Neural cell (in vitro differentiated cells): Measurements from ENCODE around the gene RNF227. TPM values are rescaled to one million over a fixed set of nuclear protein-coding genes. Genes with fewer than 3 reads are reported as not detected.

Source experiments
- H2AFZ ChIP-seq: fragments of 200-600, 300-800 bp; sonication (generic), shearing (Covaris generic); 2 replicates; pipeline ENCODE4 v1.6.0; 2014; ENCODE audit warnings: low read depth, mild to moderate bottlenecking, antibody characterized with exemption, low read length, moderate library complexity
- H3F3A ChIP-seq: fragments of 200-600 bp; shearing (Covaris generic); 2 replicates; pipeline ENCODE4 v1.6.1; 2016; ENCODE audit warnings: mild to moderate bottlenecking, moderate library complexity, mixed read lengths, antibody characterized with exemption, low read length; ENCODE audit not compliant: insufficient read depth, poor library complexity, severe bottlenecking
- H3K27ac ChIP-seq: fragments of 200-600, 300-800 bp; sonication (generic), shearing (Covaris generic); 2 replicates; pipeline ENCODE4 v1.5.1; 2014; ENCODE audit warnings: mild to moderate bottlenecking, low read length, moderate library complexity
- H3K27me3 ChIP-seq: fragments of 300-800, 200-600 bp; sonication (generic), shearing (Covaris generic); 2 replicates; pipeline ENCODE4 v1.6.0; 2014; ENCODE audit warnings: mild to moderate bottlenecking, low read depth, low read length, moderate library complexity; ENCODE audit not compliant: insufficient read depth
- H3K36me3 ChIP-seq: fragments of 300-800, 200-600 bp; sonication (generic), shearing (Covaris generic); 2 replicates; pipeline ENCODE4 v1.5.1; 2014; ENCODE audit warnings: mild to moderate bottlenecking, antibody characterized with exemption, low read length, moderate library complexity; ENCODE audit not compliant: insufficient read depth
- H3K4me2 ChIP-seq: fragments of 300-800, 200-600 bp; sonication (generic), shearing (Covaris generic); 2 replicates; pipeline ENCODE4 v1.6.0; 2014; ENCODE audit warnings: mild to moderate bottlenecking, low read length
- H3K4me3 ChIP-seq: fragments of 300-800, 200-600 bp; sonication (generic), shearing (Covaris generic); 2 replicates; pipeline ENCODE4 v1.5.1; 2014; ENCODE audit warnings: mild to moderate bottlenecking, low read length, moderate library complexity
- H3K79me2 ChIP-seq: fragments of 200-600 bp; shearing (Covaris generic); replicated peaks from 2 replicates; pipeline ENCODE4 v1.6.0; 2014; ENCODE audit warnings: mild to moderate bottlenecking, low read length, moderate library complexity; ENCODE audit not compliant: insufficient read depth
- H3K9ac ChIP-seq: fragments of 300-800, 200-600 bp; sonication (generic), shearing (Covaris generic); 2 replicates; pipeline ENCODE4 v1.6.1; 2016; ENCODE audit warnings: mild to moderate bottlenecking, low read length, mixed read lengths
- H3K9me2 ChIP-seq: fragments of 200-600 bp; shearing (Covaris generic); 2 replicates; pipeline ENCODE4 v1.6.1; 2016; ENCODE audit warnings: mild to moderate bottlenecking, low read length, mixed read lengths; ENCODE audit not compliant: insufficient read depth
- H3K9me3 ChIP-seq: fragments of 200-600, 300-800 bp; sonication (generic), shearing (Covaris generic); 2 replicates; pipeline ENCODE4 v1.6.1; 2016; ENCODE audit warnings: mild to moderate bottlenecking, mixed run types, low read length, moderate library complexity, mixed read lengths
- H4K20me1 ChIP-seq: fragments of 200-600 bp; shearing (Covaris generic); 2 replicates; pipeline ENCODE4 v1.6.1; 2016; ENCODE audit warnings: mild to moderate bottlenecking, mixed run types; ENCODE audit not compliant: insufficient read depth
- CTCF ChIP-seq: fragments of 450-650 bp; IDR thresholded peaks from 2 replicates; pipeline ENCODE4 v1.5.1; 2014; ENCODE audit warnings: antibody characterized with exemption, mild to moderate bottlenecking, moderate library complexity; ENCODE audit not compliant: poor library complexity, severe bottlenecking
- EP300 ChIP-seq: fragments of 450-650 bp; conservative IDR thresholded peaks from 2 replicates; pipeline ENCODE4 v1.6.1; 2014; ENCODE audit warnings: antibody characterized with exemption, mild to moderate bottlenecking, moderate library complexity; ENCODE audit not compliant: poor library complexity, severe bottlenecking
- EZH2 ChIP-seq: fragments of 200-600, 300-800 bp; shearing (Covaris generic), sonication (generic); IDR thresholded peaks from 2 replicates; pipeline ENCODE4 v1.6.1; 2014; ENCODE audit warnings: antibody characterized with exemption, low read length, borderline replicate concordance, mild to moderate bottlenecking; ENCODE audit not compliant: insufficient read depth, poor library complexity, severe bottlenecking
- MXI1 ChIP-seq: fragments of 450-650 bp; conservative IDR thresholded peaks from 2 replicates; pipeline ENCODE4 v1.6.1; 2014; ENCODE audit warnings: antibody characterized with exemption, mild to moderate bottlenecking; ENCODE audit not compliant: poor library complexity, severe bottlenecking
- POLR2AphosphoS5 ChIP-seq: IDR thresholded peaks from 2 replicates; pipeline ENCODE4 v1.6.1; 2012
- RAD21 ChIP-seq: fragments of 450-650 bp; conservative IDR thresholded peaks from 2 replicates; pipeline ENCODE4 v1.6.1; 2014; ENCODE audit warnings: antibody characterized with exemption, mild to moderate bottlenecking, moderate library complexity
- REST ChIP-seq: IDR thresholded peaks from 2 replicates; pipeline ENCODE4 v1.6.1; 2012; ENCODE audit warnings: borderline replicate concordance
- SMC3 ChIP-seq: fragments of 450-650 bp; conservative IDR thresholded peaks from 2 replicates; pipeline ENCODE4 v1.6.1; 2014; ENCODE audit warnings: antibody characterized with exemption, mild to moderate bottlenecking, moderate library complexity; ENCODE audit not compliant: poor library complexity
- TAF1 ChIP-seq: IDR thresholded peaks from 2 replicates; pipeline ENCODE4 v1.6.1; 2012; ENCODE audit warnings: low read depth
- polyA plus RNA-seq: library from polyadenylated mRNA; depleted of rRNA; stranded (reverse); fragments of >200 nt; gene quantifications from 2 replicates; pipeline ENCODE4 v1.2.3, GENCODE V29; 2014

RNF227 gene
- polyA plus RNA-seq, 1 donor from 2014 or later: 69.9 TPM

- Histone ChIP-seq H3K36me3 (peaks cover 4% of the 10 kb centered on the region), H4K20me1 (peaks cover 6% of the 10 kb centered on the region), H3K4me2 (no peak overlapping the region), H3F3A (no peaks in the 10 kb centered on the region), H3K9me2 (no peaks in the 10 kb centered on the region), H3K9ac (no peak overlapping the region), H3K9me3 (no peaks in the 10 kb centered on the region), H3K79me2 (no peaks in the 10 kb centered on the region), H3K27ac (no peak overlapping the region), H3K4me3 (no peak overlapping the region), H3K27me3 (no peaks in the 10 kb centered on the region), H2AFZ (no peak overlapping the region)
- no peak for TF ChIP-seq TAF1
- no peak for TF ChIP-seq REST
- TF ChIP-seq CTCF: no peak
- no peak for TF ChIP-seq POLR2AphosphoS5
- TF ChIP-seq EZH2: no peak
- no peak for TF ChIP-seq EP300
- no peak for TF ChIP-seq MXI1
These were observed 7.0 kb downstream of the RNF227 start for GRCh38 chr17:7909089-7909488.

- Histone ChIP-seq H3K4me2 (no peak overlapping the region), H3K36me3 (peaks cover 21% of the 10 kb centered on the region), H3K79me2 (no peaks in the 10 kb centered on the region), H3K4me3 (no peak overlapping the region), H3F3A (no peaks in the 10 kb centered on the region), H3K27me3 (no peaks in the 10 kb centered on the region), H3K9me3 (no peaks in the 10 kb centered on the region), H2AFZ (no peak overlapping the region), H3K27ac (no peak overlapping the region), H3K9me2 (no peaks in the 10 kb centered on the region), H4K20me1 (peaks cover 4% of the 10 kb centered on the region), H3K9ac (no peak overlapping the region)
- TF ChIP-seq TAF1: no peak
- TF ChIP-seq EP300: no peak
- TF ChIP-seq MXI1: no peak
- TF ChIP-seq SMC3: no peak
- no peak for TF ChIP-seq CTCF
- no peak for TF ChIP-seq POLR2AphosphoS5
- TF ChIP-seq REST: no peak
- no peak for TF ChIP-seq RAD21
- TF ChIP-seq EZH2: no peak
These were observed 12.7 kb downstream of the RNF227 start for GRCh38 chr17:7903154-7904103.
